ENCODE data around the gene PIP4K2C. TPM values are rescaled to one million over a fixed set of nuclear protein-coding genes. Genes with fewer than 3 reads are reported as not detected.

Gene PIP4K2C
- total RNA-seq, 1 experiment from 2014 or later, result 37.1 TPM

DNA sequence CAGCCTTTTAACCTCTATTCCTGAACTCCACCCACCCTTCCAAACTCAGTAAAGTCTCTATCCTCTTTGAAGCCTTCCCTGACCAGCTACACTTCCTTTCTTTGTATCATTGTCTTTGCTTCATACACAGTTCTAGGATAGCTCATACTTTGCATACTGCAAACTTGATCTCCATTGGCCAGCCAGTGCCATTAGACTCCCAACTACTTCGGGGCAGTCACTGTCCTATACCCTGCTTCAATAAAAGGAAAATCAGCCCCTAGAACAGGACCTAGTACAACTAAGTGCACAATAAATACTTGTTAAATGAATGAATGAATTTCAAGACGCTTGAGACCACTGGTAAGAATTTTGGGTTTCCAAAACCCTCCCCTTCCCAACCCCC, 521 bp upstream of the PIP4K2C start:
- TF ChIP-seq CTCF (conservative IDR thresholded peaks at IDR 0.05), result no peak
- DNase-seq, result no peak
- H3K4me1 ChIP-seq (ENCODE audit: insufficient read depth, low read length), result peaks cover 5% of the 10 kb centered on the region; the same call in 1 of the 2 replicates
- no peaks in the 10 kb centered on the region for H3K27me3 Mint-ChIP-seq (ENCODE audit: low read depth)
- H3T11ph ChIP-seq (ENCODE audit: low read length), result no peak overlapping the region
- H2BK120ac ChIP-seq (ENCODE audit: low read depth, low read length, poor library complexity, severe bottlenecking), result no peak overlapping the region
- peak overlapping the region; percentile 58 for H3K4me2 ChIP-seq (ENCODE audit: insufficient read depth, insufficient read length, low read length)
- peak overlapping the region; percentile 7 to 92 (median 73); a peak in 5 of 7 replicates for H3K27ac Mint-ChIP-seq
- no peaks in the 10 kb centered on the region for H3K27me3 ChIP-seq (ENCODE audit: insufficient read depth, low read length)
- H2BK5ac ChIP-seq (ENCODE audit: insufficient read length, low read length), result no peak overlapping the region
- H4K5ac ChIP-seq (ENCODE audit: insufficient read length, low read depth, low read length), result no peak overlapping the region
- H3K23ac ChIP-seq (ENCODE audit: insufficient read length, low read depth, low read length), result no peak overlapping the region
- peaks cover 3% of the 10 kb centered on the region; the same call in 1 of the 2 replicates for H3K79me2 ChIP-seq (ENCODE audit: insufficient read depth, low read length)
- H3K79me1 ChIP-seq (ENCODE audit: insufficient read depth, low read depth, low read length, poor library complexity, severe bottlenecking), result peaks cover 8% of the 10 kb centered on the region
- no peak overlapping the region for H3K14ac ChIP-seq (ENCODE audit: insufficient read depth, low read length)
- H3K23me2 ChIP-seq (ENCODE audit: insufficient read length, low read depth, low read length, poor library complexity, severe bottlenecking), result peaks cover 16% of the 10 kb centered on the region
- H4K91ac ChIP-seq (ENCODE audit: insufficient read length, low read depth, low read length), result no peak overlapping the region
- no peaks in the 10 kb centered on the region for H4K20me1 ChIP-seq (ENCODE audit: control insufficient read depth, insufficient read depth, insufficient read length)
- H3K36me3 Mint-ChIP-seq (ENCODE audit: insufficient read depth in 1 of 3, low read depth in 3 of 3), result peaks cover 0 to 10% (median 5%) of the 10 kb centered on the region in 3 experiments; a peak in 5 of 7 replicates
- no peak overlapping the region for H2BK20ac ChIP-seq (ENCODE audit: low read depth, low read length, poor library complexity, severe bottlenecking)
- no peak overlapping the region for H2AFZ ChIP-seq (ENCODE audit: low read length)
- no peak overlapping the region for H2BK12ac ChIP-seq (ENCODE audit: insufficient read length, low read depth, low read length)
- H3K9me3 Mint-ChIP-seq, result no peaks in the 10 kb centered on the region
- peaks cover 15 to 20% of the 10 kb centered on the region in 2 experiments for H3K4me1 Mint-ChIP-seq
- no peak overlapping the region for H4K8ac ChIP-seq (replicated peaks; ENCODE audit: insufficient read length, low read depth, low read length)
- no peaks in the 10 kb centered on the region for H3K9me3 ChIP-seq (ENCODE audit: control insufficient read depth, low read depth, low read length)
- no peak overlapping the region for H2BK15ac ChIP-seq (ENCODE audit: low read depth, low read length)
- peak overlapping the region; percentile 20 for H3K9ac ChIP-seq (ENCODE audit: extremely low read depth, insufficient read length, low read length)
- H2AK5ac ChIP-seq (ENCODE audit: insufficient read length, low read length), result no peak overlapping the region
- no CpG with 5 or more reads among the region's 2 CpGs for WGBS (ENCODE audit: extremely low coverage, insufficient read length, low lambda C conversion rate)
- H3K27ac ChIP-seq (ENCODE audit: insufficient read length, low read depth, low read length), result peak overlapping the region; percentile 36
- H3K4me3 Mint-ChIP-seq, result peak overlapping the region; percentile 84 to 93
- H3K4ac ChIP-seq (ENCODE audit: low read depth, low read length), result no peak overlapping the region
- H3K56ac ChIP-seq (ENCODE audit: insufficient read length, low read depth, low read length), result no peak overlapping the region
- no peak overlapping the region for H3K18ac ChIP-seq (ENCODE audit: insufficient read length, low read depth, low read length)

All from H9 (cell line).